HCEC 1CT (cell line): ENCODE results near the gene MYO7B.

Source experiments
- DNase-seq: peaks from one replicate; pipeline ENCODE4 v3.0.0-alpha.2; 2017

Gene MYO7B

GRCh38 chr2:127590386-127591190 is 55.1 kb downstream of the MYO7B start:
- DNase-seq: no peak

- DNase-seq: no peak
Observed at GRCh38 chr2:127591221-127591923, 55.9 kb downstream of the MYO7B start.

- no peak for DNase-seq
Observed at GRCh38 chr2:127592761-127593227, 57.3 kb downstream of the MYO7B start.

DNA sequence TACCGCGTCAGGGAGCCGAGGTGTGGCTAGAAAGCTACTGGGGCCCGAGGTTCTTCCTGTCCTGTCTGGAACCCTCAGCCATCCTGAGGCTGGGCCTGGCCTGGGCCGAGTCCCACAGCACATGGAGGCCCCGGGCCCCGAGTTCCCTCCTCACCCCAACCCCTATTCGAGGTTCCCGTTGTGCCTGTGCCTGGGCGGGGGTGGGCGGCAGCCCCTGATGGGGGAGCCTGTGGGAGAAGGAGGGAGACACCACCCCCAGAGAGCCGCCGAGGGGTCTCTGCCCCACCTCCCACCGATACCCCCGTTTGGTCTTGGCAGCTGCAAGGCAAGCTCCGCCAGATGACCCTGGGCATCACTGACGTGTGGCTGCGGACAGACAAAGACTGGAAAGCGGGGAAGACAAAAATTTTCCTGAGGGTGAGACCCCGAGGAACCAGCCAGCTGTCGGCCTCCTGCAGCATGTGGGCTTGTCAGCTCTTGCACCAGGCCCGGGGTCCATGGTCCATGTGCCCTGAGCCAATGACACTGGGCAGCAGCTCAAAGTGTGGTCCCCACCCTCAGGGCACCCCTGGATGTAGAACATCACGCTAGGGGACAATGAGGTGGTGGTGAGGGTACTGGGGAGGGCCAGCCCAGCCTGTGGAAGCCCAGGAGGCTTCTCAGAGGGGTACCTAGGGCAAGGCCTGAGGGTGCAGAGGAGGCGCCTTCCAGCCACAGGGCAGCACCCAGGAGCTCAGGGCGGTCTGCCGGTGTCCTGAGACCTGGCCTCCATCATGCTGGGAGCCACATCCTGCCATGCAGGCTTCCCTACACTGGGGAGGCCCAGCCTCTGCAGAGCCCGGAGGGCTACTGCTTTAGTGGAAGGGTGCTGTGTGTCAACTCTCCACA is 58.0 kb downstream of the MYO7B start:
- DNase-seq: no peak

- DNase-seq: no peak
Observed at GRCh38 chr2:127594116-127594591, 58.7 kb downstream of the MYO7B start.

DNA sequence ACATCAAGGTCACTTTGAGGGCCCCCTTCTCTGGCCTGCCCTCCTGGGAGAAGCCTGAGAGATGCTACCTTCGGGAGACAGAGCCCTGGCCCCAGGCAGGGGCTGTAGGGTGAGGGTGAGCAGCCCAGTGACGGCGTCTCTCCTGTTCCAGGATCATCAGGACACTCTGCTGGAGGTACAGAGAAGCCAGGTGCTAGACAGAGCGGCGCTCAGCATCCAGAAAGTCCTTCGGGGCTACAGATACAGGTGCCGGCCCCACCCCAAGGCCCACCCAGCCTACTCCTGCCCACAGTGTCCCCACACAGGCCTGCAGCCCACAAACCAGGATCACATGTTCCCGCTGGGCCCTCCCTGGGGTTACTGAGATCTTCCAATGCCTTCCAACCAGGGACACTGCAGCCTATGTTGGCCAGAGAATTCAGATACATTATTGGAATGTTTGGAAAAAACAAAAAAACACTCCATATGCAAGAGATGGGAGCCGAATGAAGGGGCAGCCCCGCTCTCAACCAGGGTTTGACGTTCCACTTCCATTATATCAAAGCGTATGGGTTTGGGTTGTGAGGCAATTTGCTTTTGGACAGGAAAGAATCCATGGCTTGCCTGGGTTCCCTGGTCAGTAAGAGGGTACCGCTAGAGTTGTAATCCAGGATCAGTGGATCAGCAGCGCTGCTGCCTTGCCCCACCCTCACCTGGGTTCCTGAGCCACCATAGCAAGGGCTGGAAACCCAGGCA is 61.0 kb downstream of the MYO7B start:
- no peak for DNase-seq

DNA sequence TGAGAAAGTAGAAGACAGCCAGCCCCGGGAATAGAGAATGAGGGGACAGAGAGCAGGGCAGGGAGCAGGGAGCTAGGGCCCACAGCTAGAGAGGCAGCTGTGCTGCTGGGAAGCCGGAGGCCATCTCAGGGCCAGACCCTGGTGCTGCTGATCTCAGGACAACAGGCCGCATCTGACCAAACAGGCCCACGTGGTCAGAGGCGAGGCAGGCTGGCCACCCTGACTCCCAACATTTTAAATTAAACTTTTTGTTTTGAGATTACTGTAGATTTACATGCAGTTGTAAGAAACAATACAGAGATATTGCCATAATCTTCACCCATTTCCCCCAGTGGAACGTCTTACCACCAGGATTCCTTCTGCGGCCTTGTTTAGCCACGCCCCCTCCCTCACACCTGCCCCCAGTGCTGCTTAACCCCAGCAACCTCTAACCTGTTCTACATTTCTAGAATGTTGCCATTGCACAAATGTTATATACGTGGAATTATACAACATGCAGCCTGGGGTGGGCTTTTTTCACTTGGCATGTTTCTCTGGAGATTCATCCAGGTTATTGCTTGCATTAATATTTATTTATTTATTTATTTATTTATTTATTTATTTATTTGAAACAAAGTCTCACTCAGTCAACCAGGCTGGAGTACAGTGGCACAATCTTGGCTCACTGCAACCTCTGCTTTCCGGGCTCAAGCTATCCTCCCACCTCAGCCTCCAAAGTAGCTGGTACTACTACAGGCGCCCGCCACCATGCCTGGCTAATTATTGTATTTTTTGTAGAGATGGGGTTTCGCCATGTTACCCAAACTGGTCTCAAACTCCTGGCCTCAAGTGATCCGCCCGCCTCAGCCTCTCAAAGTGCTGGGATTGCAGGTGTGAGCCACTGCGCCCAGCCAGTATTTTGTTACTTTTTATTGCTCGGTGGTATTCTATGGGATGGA is 61.8 kb downstream of the MYO7B start:
- DNase-seq: no peak

DNA sequence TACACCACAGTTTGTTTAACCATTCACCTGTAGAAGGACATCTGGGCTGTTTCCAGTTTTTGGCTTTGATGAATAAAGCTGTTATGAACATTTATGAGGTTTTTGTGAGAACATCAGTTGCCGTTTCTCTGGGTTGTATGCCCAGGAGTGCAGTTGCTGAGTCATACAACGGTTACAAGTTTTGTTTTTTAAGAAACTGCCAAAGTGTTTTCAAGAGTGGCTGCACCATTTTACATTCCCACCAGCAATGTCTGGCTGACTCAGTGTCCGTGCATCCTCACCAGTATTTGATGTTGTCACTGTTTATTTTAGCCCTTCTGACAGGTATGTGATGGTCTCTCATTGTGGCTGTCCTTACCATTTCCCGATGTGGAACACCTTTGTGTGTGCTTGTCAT is 62.5 kb downstream of the MYO7B start:
- DNase-seq: peak; percentile 37

DNA sequence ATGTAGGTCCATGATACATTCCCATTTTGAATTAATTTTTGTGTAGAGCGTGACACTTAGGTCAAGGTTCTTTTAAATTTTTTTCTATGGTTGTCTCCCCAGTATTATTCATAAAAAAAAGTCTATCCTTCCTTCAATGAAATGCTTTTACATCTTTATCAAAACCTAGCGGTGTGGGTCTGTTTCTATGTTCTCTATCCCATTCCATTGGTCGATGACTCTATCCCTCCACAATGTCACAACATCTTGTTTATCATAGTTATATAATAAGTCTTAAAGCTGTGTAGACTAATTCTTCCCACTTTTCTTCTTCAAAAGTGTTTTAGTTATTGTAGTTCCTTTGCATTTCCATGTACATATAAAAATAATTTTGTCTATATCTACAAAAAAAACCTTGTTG is 63.2 kb downstream of the MYO7B start:
- DNase-seq: no peak

GRCh38 chr2:127599211-127599610 is 63.7 kb downstream of the MYO7B start:
- peak; percentile 8 for DNase-seq

DNA sequence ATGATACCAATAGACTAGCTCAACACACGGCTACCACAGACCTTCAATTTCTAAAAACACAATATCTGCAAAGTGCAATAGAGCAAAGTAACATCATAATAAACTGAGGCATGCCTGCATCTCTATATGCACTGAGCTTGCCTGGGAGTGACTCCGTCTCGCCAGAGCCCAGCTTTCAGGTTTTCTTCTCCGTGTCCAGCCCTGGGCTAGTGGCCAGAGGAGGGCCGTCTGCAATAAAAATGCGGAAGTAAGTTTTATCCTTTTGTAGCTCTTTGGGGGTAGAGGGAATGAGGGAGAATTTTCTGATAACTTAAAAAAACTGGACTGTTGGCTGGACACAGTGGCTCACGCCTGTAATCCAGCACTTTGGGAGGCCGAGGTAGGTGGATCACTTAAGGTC is 69.5 kb downstream of the MYO7B start:
- DNase-seq: no peak

DNA sequence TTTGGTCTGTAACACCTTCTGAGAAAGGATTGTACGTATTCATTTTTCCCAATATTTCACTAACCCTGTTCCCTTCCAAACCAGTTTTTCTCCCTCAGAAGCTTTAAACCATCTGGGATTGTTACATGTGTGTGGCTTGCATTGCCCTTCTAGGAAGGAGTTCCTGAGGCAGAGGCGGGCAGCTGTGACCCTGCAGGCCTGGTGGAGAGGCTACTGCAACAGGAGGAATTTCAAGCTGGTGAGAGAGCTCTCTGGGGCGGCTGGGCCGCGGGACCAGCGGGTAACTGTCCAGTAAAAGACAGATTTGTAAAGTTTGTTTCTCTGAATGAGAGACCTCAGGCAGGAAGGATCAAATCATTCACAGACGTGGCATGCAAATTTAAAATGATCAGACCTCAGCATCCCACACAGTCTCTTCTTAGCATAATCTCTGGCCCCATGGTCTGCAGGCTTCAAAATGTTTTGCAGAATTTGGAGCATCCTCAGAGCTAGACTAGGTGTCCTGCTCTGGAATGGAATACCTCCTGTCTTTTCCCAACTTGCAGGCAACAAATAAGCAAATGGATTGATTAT is 70.3 kb downstream of the MYO7B start:
- no peak for DNase-seq

GRCh38 chr2:127606625-127607398 is 71.3 kb downstream of the MYO7B start:
- DNase-seq: no peak

DNA sequence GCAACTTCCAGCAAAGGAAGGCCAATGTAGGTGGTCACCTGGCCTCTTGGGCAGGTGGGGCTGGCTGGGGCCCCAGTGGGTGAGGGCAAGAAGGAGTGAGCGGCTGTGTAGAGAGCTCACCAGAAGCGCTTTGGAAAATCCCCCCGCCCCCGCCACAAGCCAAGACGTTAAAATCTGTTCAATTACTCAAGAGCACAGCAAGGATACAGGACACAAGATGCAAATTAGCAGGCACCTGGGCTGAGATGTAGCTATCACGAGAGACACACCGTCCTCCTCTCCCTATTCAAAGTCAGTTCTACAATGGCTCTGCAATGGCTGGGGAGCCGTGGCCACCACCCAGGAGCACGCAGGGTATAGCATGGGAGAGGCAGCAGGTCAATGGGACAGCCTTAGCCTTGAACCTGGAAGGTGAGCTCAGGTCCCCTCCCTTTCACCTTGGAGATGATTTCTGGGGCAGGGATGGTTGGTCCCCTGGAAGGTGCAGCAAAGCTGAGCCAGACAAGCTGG is 72.0 kb downstream of the MYO7B start:
- no peak for DNase-seq

GRCh38 chr2:127608061-127609030 is 72.9 kb downstream of the MYO7B start:
- DNase-seq: no peak

DNA sequence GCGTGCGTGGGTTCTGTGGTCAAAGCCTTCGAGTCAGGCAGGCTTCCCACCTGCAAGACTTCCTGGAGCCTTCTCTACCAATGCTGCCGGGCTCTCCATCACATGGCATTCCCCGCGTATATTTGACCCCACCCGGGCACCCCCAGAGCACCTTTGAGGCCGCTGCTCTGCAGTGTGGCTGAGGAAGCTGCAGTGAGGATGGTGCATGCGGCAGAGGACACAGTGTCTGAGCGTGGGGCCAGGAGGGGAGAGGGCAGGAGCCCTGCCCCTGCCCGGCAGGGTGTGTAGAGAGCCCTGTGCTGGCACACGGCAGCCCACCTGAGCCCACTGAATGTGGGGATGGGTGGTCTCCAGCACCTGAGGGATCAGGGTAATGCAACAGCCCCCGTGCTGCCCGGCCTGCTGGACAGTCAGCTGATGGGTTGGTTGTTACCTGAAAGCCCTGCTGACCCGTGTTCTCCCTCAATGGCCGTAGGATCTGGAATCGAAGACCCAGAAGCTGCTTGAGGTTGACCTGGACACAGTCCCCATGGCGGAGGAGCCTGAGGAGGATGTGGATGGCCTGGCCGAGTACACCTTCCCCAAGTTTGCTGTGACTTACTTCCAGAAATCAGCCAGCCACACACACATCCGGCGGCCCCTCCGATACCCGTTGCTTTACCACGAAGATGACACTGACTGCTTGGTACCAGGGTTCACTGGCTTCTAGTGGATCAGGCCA is 73.7 kb downstream of the MYO7B start:
- no peak for DNase-seq

DNA sequence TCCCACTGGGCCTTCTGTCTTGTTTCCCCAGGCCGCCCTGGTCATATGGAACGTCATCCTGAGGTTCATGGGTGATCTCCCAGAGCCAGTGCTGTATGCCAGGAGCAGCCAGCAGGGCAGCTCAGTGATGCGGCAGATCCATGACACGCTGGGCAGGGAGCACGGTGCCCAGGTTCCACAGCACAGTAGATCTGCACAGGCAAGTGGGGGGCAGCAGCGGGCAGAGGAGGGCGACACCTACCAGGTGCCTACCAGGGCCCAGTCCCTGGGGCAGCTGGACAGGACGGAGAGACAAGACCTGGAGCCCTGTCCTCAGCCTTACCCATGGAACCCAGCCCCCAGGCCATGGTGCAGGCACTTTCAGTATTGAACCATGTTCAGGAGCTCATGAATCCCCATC is 74.3 kb downstream of the MYO7B start:
- no peak for DNase-seq

- DNase-seq: no peak
Observed at GRCh38 chr2:127610561-127610960, 75.1 kb downstream of the MYO7B start.
